Right cardiac atrium (tissue), 5 donors: Measurements from ENCODE around the gene LHX6. TPM values are rescaled to one million over a fixed set of nuclear protein-coding genes. Genes with fewer than 3 reads are reported as not detected.

ENCODE experiments used
- ATAC-seq, 2 donors: fragments of 200-7000 bp; cut with Tn5 transposase; one replicate each; pipeline versions ENCODE4 v1.8.0 to v1.9.1; 2020; ENCODE audit warnings: moderate library complexity in 2 of 2, mild to moderate bottlenecking in 1 of 2
- DNase-seq, 3 donors: peaks; one replicate each; pipeline ENCODE4 v3.0.0-alpha.2; 2020
- H3K27ac ChIP-seq: one replicate; pipeline ENCODE4 v1.5.1; 2013; ENCODE audit warnings: mild to moderate bottlenecking, low read length, control low read depth, moderate library complexity
- H3K27me3 ChIP-seq: one replicate; pipeline ENCODE4 v1.6.1; 2013; ENCODE audit not compliant: control insufficient read depth, insufficient read depth
- H3K4me1 ChIP-seq: one replicate; pipeline ENCODE4 v1.6.1; 2013; ENCODE audit warnings: low read length; ENCODE audit not compliant: control insufficient read depth, insufficient read depth
- H3K4me3 ChIP-seq: one replicate; pipeline ENCODE4 v1.5.1; 2013; ENCODE audit warnings: low read length, control low read depth
- H3K9me3 ChIP-seq: one replicate; pipeline ENCODE4 v1.6.1; 2013; ENCODE audit warnings: low read length; ENCODE audit not compliant: control insufficient read depth
- WGBS: extraction: QIAGEN DNeasy Blood & Tissue Kit; methylation state at CpG from one replicate; pipeline ENCODE4 v1.1.7; 2013; 5-methylcytosine and 5-hydroxymethylcytosine counted together
- intact Hi-C, 4 donors: fragments of 100-400 bp; cut with DNase I; formaldehyde crosslinking; loops; one replicate each; pipeline versions ENCODE4 v1.11.0 to v1.14.0; 2022 to 2023
- polyA plus RNA-seq: library from polyadenylated mRNA; stranded (reverse); fragments of 200-250 nt; gene quantifications from one replicate; pipeline ENCODE4 v1.2.3, GENCODE V29; 2013
- total RNA-seq, 4 donors: library from RNA; stranded (reverse); fragmentation: NEBNext Ultra II Directional; extraction: Animal tissue kit (Norgen Biotek cat#: 25700); gene quantifications; one replicate each; pipeline ENCODE4 v1.2.1, GENCODE V29; 2021
- donor health status: healthy with polysubstance abuse.
- donor health status: DM: no; HTN: yes; CAD: no.
- donor health status: DM: no; HTN: no; CAD: no.
- donor health status: DM: no; HTN: yes; CAD: no; lungs with severe emphysema.
- donor health status: DM: yes; HTN: yes; CAD: no.

Gene LHX6
- total and polyA plus RNA-seq, 5 donors = 1.2 to 6.4 (median 2.3) TPM

DNA sequence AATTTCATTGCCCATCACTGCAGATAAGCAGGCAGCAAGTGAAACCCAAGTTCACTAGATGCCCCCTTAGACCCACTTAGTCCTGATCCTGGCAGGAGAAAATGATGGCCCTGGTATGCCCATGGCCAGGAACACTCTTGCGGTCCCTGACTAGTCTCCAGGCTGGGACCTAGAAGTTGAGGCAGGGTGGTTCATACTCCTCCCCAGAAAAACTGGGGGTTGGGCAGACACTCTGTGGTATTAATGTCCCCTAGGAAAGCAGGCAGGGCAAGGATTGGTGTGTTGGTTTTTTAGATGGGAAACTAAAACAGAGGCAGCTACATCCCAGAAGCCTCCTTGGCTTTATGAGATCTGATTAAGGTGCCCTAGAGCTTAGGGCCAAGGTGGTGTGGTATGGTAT is 13.1 kb downstream of the LHX6 start:
- DNase-seq = no peak
- H3K27me3 ChIP-seq = no peaks in the 10 kb centered on the region
- H3K4me3 ChIP-seq = no peak overlapping the region
- ATAC-seq = no peak
- no peak overlapping the region for H3K27ac ChIP-seq
- no peaks in the 10 kb centered on the region for H3K9me3 ChIP-seq
- intact Hi-C loops = no loop called here
- peaks cover 6% of the 10 kb centered on the region for H3K4me1 ChIP-seq
- 87% methylated on average over 1 of the region's 1 CpG for WGBS

DNA sequence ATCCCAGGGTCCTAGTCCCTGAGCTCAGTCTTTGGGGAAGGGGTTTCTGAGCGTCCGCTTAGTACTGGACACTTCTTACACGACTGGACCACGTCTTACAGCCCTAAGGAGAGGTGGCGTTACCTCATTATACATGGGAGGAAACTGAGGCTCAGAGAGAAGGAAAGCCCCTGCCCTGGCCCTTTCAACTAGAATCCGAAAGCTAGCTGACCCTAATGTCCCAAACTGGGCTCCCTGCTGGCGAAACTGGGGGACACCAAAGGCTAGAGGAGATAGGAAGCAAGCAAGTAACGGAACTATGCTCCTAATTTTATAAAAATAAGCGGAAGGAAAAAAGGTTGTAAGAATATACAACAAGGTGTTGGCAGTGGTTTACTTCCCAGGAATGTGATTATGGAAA is 14.2 kb downstream of the LHX6 start:
- WGBS = 47% methylated on average over 9 of the region's 9 CpGs
- Histone ChIP-seq H3K9me3 (no peaks in the 10 kb centered on the region), H3K4me1 (peaks cover 4% of the 10 kb centered on the region), H3K4me3 (no peak overlapping the region), H3K27me3 (no peaks in the 10 kb centered on the region), H3K27ac (no peak overlapping the region)
- intact Hi-C loops = no loop called here
- ATAC-seq = no peak
- no peak for DNase-seq

DNA sequence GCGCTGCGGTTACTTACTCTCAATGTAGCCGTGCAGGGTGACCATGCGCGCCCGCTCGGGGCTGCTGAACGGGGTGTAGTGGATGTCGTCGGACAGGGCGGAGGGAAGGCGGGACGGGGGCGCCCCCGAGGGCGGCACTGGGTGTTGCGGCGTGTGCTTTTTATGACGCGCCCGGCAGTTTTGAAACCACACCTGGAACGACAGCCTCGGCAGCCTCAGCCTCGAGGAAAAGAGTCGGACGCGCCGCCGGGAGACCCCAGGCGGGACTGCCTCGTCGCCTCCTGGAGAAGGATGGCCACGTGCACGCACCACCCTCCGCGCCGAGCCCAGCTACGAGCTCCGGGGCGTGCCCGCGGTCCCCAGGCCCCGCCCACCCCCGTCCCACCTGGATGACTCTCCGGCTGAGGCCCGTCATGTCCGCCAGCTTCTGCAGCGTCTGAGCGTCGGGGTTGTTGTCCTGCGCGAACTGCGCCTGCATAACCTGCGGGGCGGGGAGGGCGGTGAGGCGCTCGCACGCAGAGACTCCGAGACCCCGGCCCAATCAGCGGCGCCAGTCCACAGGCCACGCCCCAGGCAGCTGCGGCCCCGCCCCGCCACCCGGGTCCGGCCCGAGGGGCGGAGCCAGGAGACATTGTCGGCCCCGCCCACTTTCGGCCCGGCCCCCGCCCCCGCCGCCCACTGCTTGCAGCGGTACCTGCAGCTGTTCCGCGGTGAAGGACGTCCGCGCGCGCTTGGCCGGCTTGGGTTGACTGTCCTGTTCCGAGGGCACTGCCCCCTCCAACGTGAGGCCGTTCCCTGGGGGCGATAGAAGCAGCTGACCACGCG is 15.0 kb downstream of the LHX6 start:
- H3K27ac ChIP-seq = no peak overlapping the region
- WGBS = 16% methylated on average over 93 of the region's 93 CpGs
- DNase-seq = peak in 1 of 3 donors; percentile 56
- peak overlapping the region; percentile 41 for H3K4me3 ChIP-seq
- ATAC-seq = peak; percentile 42 to 46
- H3K4me1 ChIP-seq = no peaks in the 10 kb centered on the region
- H3K27me3 ChIP-seq = no peaks in the 10 kb centered on the region
- intact Hi-C loops = no loop called here
- no peaks in the 10 kb centered on the region for H3K9me3 ChIP-seq

DNA sequence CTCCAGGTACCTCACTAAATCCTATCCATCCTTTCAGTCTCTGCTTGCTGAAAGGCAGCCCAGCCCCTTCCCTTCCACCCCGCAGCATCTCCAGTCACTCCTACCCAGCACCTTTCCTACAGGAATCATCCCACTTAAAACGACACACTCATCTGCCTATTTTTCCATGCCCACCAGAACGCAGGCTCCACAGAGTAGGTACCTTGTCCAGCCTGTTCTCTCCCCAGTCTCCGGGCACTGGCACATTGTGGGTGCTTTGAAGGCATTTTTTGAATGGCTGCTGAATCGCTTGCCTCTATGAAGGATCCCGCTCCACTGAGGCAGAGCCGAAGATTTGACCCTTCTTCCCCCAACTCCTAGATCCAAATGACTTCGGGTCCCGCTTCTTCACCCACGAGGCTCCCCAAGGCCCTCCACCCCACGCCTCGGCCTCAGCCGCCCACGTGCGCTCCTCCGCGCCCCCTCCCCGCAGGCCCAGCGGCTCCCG is 15.6 kb downstream of the LHX6 start:
- Histone ChIP-seq H3K9me3 (no peaks in the 10 kb centered on the region), H3K4me3 (no peak overlapping the region), H3K27ac (no peak overlapping the region), H3K27me3 (no peaks in the 10 kb centered on the region), H3K4me1 (no peaks in the 10 kb centered on the region)
- DNase-seq (no peak), ATAC-seq (no peak)
- intact Hi-C loops = no loop called here
- 43% methylated on average over 20 of the region's 20 CpGs for WGBS

DNA sequence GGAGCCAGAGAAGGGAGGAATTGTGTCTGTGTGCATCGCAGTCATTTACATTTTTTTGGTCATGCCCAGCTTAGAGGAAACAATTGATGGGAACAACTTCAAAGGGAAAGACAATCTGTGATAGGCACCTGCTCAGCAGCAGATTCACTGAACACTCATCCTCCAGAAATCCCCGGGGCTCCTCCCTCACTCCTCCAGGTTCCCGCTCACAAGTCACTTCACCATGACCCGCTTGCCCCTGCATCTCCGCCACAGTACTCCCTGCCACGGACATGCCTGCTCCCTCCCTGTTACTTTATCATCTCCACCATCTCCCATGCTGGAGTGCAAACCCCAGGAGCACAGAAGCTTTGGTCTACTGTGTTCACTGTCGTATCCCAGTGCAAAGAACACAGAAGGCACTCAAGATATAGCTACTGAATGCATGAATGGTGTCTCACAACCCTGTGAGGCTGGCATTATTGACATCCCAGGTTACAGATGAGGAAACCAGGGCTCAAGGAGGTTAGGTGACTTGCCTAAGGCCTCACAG is 16.2 kb downstream of the LHX6 start:
- WGBS = 75% methylated on average over 7 of the region's 7 CpGs

DNA sequence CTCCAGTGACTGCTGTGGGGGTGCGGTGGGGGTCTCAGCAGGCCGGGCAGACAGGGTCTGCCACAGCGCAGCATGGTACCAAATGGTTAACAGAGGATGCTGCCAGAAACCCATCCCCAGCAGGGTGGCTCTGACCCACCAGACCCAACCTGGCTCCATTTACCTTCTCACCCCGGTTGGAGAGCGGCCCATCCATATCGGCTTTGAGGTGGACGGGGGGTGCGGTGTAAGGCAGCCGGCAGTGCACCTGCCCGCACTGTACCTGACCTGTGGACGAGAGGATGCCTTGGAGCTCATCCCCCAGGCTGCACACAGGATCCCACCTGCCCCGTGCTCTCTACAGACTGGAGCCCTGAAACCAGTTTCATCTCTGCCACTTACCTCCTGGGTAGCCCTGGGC is 19.3 kb downstream of the LHX6 start:
- Histone ChIP-seq H3K27me3 (no peaks in the 10 kb centered on the region), H3K9me3 (no peaks in the 10 kb centered on the region), H3K4me1 (no peaks in the 10 kb centered on the region), H3K27ac (no peak overlapping the region), H3K4me3 (no peak overlapping the region)
- 93% methylated on average over 12 of the region's 12 CpGs for WGBS
- intact Hi-C loops = no loop called here
- no peak for ATAC-seq
- no peak for DNase-seq

More for the DNA sequence above, 16.2 kb downstream of the LHX6 start:
- DNase-seq (no peak), ATAC-seq (no peak)
- H3K27me3 ChIP-seq = no peaks in the 10 kb centered on the region
- intact Hi-C loops = no loop called here
- no peaks in the 10 kb centered on the region for H3K4me1 ChIP-seq
- H3K4me3 ChIP-seq = no peak overlapping the region
- H3K9me3 ChIP-seq = no peaks in the 10 kb centered on the region
- H3K27ac ChIP-seq = no peak overlapping the region

DNA sequence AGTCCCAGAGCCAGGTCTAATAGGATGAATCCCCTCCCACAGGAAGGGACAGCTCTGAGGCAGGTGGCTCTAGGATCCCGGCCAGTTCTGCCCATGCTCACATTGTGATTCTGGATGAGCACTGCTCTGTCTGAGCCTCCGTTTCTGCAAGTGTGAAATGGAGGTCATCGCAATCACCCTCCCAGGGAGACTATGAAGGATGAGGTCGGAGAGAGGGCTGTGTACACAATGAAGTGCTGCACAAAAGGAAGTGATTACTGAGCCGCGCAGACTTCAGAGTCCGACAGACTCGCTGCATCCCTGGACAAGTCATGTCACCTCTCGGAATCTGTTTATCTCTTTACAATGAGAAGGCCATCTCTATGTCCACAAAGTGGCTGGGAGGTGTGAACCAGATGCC is 21.7 kb downstream of the LHX6 start:
- intact Hi-C loops = no loop called here
- ATAC-seq (no peak), DNase-seq (no peak)
- no peak overlapping the region for H3K4me3 ChIP-seq
- no peaks in the 10 kb centered on the region for H3K4me1 ChIP-seq
- H3K27me3 ChIP-seq = no peaks in the 10 kb centered on the region
- no peaks in the 10 kb centered on the region for H3K9me3 ChIP-seq
- H3K27ac ChIP-seq = no peak overlapping the region
- WGBS = 71% methylated on average over 9 of the region's 9 CpGs

DNA sequence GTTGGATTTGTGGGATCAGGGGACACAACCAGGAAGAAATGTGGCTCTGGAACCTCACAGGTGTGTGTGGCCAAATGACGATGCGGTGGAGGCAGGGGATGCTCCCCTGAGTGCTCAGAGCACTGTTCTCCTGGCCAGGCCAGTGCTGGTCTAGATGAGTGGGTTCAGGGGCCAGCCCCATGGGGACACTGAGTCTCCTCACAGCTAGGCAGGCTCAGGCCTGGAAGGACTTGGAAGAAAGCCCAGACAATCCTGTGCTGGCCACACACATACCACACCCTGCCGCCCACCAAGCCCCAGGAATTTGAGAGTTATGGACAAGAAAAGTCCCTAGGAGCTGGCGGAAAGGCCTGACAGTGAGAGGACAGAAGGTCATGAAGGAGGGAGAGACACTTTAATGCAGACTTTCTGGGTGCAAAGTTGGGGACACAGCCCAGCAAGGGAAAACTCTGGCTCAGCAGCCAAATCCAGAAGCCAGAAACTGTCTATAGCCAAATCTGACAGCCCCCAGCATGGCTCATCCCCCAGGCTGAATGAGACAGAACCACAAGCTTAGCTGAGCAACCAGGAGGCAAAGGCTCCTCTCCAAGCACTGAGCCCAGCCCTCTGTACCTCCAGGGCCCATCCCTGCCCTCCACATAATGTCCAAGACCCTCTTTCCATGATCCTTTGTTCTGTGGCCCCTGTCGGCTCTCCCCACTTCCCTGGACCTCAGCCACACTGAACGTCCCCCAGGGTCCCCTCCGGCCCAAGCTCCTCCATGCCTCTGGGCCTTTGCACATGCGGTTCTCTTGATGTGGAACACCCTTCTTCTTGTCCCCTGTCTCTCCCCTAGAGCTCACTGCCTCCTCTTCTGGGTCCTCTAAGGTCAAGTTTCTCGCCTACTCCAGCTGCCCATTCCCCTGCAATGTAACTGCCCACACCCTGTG is 22.4 kb downstream of the LHX6 start:
- Histone ChIP-seq H3K4me1 (no peaks in the 10 kb centered on the region), H3K4me3 (no peak overlapping the region), H3K27ac (no peak overlapping the region), H3K27me3 (no peaks in the 10 kb centered on the region), H3K9me3 (no peaks in the 10 kb centered on the region)
- WGBS = 76% methylated on average over 9 of the region's 9 CpGs
- no peak for ATAC-seq
- intact Hi-C loops = no loop called here
- DNase-seq = no peak

DNA sequence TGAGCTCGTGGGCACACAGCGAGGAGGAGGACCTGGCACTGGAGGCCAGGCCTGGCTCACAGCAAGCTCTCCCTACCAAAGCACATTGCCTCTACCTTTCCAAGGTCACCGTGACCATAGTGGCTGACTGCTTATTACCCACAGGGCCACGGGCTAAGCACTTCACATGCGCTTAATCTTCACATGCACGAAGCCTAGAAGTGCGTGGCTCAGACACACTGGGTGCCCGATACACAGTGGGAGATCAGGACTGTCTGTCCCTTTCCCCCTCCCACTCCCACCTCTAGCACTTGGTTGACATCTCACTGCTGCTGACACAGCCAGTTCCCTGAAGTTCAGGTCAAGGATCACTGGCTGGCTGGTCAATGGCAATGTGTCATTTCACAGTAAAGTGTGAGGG is 23.6 kb downstream of the LHX6 start:
- WGBS = 93% methylated on average over 8 of the region's 8 CpGs
- no peaks in the 10 kb centered on the region for H3K4me1 ChIP-seq
- H3K9me3 ChIP-seq = no peaks in the 10 kb centered on the region
- intact Hi-C loops = no loop called here
- no peak overlapping the region for H3K4me3 ChIP-seq
- DNase-seq (no peak), ATAC-seq (no peak)
- H3K27me3 ChIP-seq = no peaks in the 10 kb centered on the region
- H3K27ac ChIP-seq = no peak overlapping the region

DNA sequence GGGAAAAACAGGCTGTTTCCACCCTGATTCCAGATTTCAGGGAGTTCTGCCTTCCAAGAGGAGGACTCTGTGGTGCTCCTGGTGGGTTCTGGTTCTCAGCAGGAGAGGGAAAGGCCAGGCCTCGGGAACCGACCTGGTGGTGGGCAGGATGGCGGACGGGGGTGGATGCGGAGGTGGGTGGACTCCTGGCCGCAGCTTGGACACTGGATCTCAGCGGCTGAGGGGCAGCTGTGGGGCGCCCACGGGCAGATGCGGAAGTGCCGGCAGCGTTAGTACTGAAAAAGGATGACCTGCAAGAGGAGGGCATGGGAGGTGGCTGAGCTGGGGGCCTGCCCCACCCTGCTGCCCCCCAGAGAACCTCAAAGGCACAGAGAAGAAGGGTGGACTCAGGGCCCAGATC is 24.3 kb downstream of the LHX6 start:
- intact Hi-C loops = no loop called here
- Histone ChIP-seq H3K9me3 (no peaks in the 10 kb centered on the region), H3K27ac (no peak overlapping the region), H3K4me1 (no peaks in the 10 kb centered on the region), H3K4me3 (no peak overlapping the region), H3K27me3 (no peaks in the 10 kb centered on the region)
- DNase-seq (no peak), ATAC-seq (no peak)
- 91% methylated on average over 12 of the region's 12 CpGs for WGBS

DNA sequence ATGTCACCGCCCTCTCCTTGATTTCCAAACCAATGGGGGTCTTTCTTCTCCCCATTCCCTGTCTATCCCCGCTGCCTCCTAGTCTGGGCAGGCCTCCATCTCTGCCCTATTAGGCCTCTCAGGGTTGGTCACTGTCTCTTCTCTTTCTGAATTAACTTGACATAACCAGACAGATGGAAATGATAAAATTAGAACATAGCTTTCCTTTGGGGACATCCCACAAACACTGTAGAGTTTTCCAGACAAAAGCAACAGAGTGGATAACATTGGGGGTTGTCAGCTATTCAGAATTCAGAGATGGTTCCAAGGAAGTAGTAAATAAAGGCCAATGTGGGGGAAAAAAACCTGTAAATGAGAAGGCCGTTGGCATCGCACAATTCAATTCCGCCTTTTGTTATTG is 24.7 kb downstream of the LHX6 start:
- 90% methylated on average over 5 of the region's 5 CpGs for WGBS
- intact Hi-C loops = no loop called here
- DNase-seq (no peak), ATAC-seq (no peak)
- Histone ChIP-seq H3K27me3 (no peaks in the 10 kb centered on the region), H3K4me1 (no peaks in the 10 kb centered on the region), H3K4me3 (no peak overlapping the region), H3K27ac (no peak overlapping the region), H3K9me3 (no peaks in the 10 kb centered on the region)
